NCI-H446 treated with DMSO at 0.1 percent for 48 hours (cell line): ENCODE results near the gene PODNL1.
"Not testable (repeated sequence)": the region's sequence is repeated elsewhere in the genome, so short reads cannot be mapped to it uniquely, and the experiment has no call there.

Experiments
- DNase-seq: peaks from one replicate; lab custom pipeline; 2025; lab: John Stamatoyannopoulos, UW

PODNL1 gene

GRCh38 chr19:13972368-13973155 lies 34.3 kb upstream of the PODNL1 start:
- no peak for DNase-seq

DNA sequence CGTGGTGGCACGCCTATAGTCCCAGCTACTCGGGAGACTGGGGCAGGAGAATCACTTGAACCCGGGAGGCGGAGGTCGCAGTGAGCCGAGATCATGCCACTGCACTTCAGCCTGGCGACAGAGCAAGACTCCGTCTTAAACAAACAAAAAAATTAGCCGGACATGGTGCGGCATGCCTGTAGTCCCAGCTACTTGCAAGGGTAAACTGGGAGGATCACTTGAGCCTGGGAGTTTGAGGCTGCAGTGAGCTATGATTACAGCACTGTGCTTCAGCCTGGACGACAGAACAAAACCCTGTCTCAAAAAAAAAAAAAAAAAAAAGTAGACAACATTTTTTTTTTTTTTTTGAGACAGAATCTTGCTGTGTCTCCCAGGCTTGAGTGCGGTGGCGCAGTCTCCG lies 33.7 kb upstream of the PODNL1 start:
- not testable (repeated sequence) for DNase-seq

- DNase-seq: no peak
Observed at GRCh38 chr19:13969897-13970296, 31.7 kb upstream of the PODNL1 start.

DNA sequence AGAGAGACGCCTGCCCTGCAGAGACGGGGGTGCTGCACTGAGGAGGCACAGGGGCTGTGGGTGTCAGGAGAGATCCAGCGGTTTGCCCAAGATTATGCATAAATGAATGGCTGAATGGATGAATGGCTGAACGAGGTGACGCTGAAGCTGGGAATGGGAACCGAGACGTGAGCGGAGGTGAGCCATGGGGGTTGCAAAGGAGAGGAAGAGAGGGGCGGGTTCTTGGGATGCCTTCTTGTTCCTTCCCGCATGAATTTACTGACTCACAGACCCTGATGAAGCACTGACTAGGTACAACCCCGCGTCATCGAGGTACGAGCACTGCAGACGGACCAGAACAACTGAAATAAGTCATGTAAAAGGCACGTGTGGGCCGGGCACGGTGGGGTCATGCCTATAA lies 30.8 kb upstream of the PODNL1 start:
- DNase-seq: no peak

DNA sequence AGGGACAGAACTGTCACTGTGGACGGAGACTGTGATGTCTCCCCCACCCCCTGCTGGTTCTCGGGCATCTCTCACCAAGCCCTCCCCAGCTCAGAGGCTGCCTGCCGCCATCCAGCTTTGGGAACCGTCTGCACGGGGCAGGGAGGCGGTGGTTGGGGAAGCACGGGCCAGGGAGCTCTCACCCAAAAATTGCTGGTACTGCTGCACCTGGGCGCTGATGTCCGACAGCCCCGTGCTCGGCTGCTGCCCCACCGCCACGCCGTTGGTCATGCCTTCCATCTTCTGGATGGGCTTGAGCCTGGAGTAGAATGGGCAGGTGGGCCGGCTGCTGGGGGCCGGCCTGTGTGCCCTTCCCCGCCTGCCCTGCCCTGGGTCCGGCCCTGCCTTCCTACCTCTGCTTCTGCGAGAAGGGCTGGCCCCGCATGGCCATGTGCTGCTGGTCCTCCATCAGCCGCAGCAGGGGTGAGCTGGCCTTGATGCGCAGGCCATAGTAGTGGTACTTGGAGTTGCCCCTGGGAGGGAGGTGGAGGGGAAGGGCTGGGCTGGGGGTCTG lies 30.2 kb upstream of the PODNL1 start:
- DNase-seq: no peak

- DNase-seq: not testable (repeated sequence)
Observed at GRCh38 chr19:13967206-13967605, 29.0 kb upstream of the PODNL1 start.

DNA sequence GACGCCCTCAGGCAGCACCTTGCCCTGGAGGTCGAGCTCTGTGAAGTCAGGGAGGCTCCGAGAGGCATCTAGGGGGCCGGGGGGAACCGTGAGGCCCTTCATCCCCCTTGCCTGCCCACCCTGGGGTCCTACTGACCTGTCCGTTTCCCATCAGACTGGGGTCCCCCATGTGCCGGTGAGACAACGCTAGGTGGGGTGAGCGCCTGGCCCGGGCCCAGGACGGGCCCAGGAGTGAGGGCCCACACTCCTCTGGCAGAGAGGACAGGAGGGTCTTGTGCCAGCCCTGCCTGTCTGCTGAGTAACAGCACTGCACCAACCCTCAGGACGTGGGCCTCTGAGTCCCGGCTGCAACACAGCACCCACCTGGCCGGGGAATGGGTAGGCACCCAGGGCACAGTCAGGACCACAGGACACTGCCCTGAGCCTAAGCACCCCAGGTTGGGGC lies 28.5 kb upstream of the PODNL1 start:
- DNase-seq: no peak

DNA sequence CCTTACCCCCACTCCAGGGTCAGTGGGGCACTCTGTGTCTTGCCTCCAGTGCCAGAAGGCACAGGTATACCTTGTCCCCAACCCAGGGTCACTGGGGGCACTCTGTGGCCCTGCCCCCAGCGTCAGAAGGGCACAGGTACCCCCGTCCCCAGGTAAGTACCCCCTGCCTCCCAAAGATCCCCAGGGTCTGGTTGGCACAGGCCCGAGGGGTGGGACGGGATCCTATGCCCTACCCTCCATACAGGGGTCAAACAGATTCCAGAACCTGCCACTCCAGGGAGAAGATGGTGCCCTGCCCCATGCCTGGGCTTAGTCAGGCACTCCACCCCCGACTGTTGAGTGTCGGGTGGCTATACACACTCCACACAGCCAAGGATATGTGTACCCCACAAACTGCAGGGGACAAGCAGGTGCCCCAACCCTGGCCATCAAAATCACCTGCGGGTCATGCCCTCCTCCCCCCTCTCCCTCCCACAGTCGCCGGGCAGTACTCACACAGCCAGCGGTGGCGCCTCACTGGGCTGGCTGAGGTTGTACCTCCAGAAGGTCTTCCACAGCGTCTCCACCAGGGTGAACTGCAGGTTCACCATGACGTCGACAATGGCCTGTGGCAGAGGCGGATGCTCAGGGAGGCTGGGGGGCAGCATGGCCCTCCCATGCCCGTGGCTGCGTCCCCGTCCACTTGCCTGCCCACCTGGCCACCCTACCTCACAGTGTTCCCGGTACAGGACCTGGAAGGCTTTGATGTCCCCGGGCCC lies 27.9 kb upstream of the PODNL1 start:
- DNase-seq: no peak

GRCh38 chr19:13965377-13965896 lies 27.2 kb upstream of the PODNL1 start:
- DNase-seq: no peak

GRCh38 chr19:13964776-13965175 lies 26.6 kb upstream of the PODNL1 start:
- no peak for DNase-seq

DNA sequence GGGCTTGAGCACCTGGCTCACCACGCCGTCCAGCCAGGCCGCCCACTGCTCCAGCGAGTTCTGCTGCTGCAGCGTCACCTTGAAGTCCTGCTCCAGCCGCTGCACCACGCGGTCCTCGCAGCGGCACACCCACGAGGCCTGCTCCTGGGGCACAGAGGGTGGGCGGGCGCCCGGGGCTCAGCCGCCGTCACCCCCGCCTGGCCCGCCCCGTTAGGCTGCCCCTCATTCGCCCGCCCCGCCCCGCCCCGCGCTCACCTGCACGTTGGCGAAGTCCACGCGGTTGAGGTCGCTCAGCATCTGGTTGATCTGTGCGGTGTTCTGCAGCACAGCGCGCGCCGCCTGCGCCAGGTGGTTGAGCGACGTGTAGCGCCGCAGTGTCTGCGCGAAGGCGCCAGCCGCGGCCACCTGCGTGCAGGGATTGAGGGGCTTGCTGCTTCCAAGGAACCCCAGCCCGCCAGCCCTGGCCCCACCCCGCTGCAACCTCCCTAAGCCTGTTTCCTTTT lies 25.4 kb upstream of the PODNL1 start:
- no peak for DNase-seq

- DNase-seq: no peak
Observed at GRCh38 chr19:13962699-13963602, 24.7 kb upstream of the PODNL1 start.

DNA sequence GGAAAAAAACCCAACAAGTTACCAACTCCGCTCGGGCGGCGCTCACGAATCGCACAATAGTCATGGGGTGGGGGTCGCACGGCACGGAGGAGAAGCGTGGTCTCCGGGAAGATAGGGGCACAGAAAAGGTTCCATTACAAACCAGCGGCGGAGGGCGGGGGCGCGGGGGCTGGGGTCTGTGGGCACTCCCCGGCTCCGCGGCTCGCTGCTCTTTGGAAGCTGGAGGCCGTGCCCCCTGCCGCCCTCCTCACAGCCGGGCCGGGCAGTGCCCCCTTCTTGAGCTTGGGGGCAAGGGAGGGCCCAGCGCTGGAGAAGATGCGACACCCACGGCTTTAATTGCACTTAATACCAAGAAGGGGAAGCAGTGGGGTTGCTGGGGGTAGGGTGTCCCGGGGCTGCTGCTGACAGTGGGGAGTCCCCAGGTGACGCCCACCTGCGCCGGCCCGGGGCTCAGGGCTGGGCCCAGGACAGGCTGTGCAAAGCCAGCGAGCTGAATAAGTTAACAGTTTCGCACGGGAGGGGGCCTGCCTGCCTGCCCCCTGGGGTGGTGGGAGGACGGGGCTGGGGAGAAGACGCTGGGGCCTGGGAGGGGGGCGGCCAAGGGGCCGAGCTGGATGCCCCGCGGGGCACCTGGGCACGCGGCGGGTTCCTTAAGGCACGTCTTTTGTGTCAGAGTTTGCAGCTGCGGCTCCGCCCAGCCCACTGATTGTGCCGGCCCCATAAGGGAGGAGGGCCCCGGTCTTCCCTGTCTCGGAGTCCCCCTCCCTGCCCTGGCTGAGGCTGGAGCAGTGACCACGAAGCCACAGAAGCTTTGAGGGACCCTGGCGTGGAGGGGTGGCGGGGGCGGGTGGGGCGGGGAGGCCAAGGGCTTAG lies 23.8 kb upstream of the PODNL1 start:
- DNase-seq: no peak

DNA sequence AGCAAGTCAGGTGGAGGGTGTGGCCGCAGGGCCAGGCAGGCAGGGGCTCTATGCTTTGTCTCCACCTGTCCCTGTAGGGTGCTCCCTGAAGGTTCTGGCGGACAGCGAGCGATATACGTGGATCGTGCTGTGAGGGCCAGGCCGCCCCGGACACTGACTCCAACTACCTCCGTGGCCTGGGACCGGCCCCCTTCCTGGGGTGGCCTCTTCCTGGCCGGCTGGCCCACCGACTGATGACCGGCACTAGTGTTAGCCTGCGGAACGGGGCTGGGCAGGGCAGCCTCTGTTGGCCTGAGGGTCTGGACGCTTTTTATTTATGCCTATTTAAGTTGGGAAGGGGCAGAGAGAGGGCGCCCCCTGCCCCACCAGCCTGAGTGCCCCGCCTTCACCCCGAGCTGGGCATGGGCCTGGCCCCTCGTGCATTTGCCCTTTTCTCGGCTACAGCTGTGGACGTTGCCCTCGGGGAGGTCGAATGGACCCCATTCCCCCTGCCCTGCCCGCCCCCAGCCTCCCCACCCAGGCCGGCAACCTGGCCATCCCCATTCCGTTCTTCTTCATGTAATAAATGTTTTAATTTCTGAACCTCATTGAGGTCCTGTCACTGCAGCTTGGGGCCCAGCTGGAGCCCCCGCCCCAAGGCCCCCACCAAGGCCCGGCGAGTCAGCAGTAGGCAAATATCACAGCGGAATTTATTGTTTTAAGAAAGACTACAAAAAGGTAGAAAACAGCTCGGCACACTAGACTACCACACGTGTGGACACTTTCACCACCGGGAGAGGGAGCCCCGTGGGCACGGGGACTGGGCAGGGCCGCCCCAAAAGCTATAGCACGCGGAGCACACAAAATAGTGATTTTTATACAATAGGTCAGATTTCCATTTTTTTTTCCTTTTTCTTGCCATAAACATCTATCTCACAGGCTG lies 22.9 kb upstream of the PODNL1 start:
- no peak for DNase-seq

- no peak for DNase-seq
Observed at GRCh38 chr19:13959962-13960862, 22.0 kb upstream of the PODNL1 start.

DNA sequence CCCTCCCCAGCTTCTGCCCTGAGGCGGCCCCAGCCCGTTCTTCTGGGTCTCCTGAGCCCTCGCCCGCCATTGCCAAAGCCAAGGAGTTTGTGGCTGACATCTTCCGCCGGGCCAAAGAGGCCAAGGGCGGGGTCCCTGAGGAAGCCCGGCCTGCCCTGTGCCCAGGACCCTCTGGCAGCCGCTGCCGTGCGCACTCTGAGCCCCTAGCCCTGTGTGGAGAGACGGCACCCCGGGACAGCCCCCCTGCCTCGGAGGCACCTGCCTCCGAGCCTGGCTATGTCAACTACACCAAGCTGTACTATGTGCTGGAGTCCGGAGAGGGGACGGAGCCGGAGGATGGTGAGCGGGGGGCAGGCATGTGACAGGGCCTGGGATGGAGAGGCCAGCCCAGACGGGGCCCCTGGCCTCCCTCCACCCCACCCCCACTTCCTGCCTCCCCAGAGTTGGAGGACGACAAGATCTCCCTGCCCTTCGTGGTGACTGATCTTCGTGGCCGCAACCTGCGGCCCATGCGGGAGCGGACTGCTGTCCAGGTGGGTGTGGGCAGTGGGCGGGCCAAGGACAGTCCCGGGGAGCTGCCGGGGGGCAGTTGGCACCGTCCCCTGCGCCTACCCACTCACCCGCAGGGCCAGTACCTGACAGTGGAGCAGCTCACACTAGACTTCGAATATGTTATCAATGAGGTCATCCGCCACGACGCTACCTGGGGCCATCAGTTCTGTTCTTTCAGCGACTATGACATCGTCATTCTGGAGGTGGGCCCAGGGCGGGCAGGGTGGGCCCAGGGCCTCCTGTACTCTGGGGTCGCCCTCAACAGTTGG lies 21.1 kb upstream of the PODNL1 start:
- no peak for DNase-seq

- DNase-seq: no peak
Observed at GRCh38 chr19:13958043-13958442, 19.8 kb upstream of the PODNL1 start.

GRCh38 chr19:13957051-13957450 lies 18.8 kb upstream of the PODNL1 start:
- DNase-seq: no peak
